ENCODE data around the gene S100A2. TPM values are rescaled to one million over a fixed set of nuclear protein-coding genes. Genes with fewer than 3 reads are reported as not detected.

S100A2 gene
- total and polyA plus RNA-seq, 4 experiments from 2014 or later, result 0.87 to 1.7 (median 1.0) TPM; not detected in 1

GRCh38 chr1:153552335-153552734, 13.3 kb downstream of the S100A2 start:
- Histone ChIP-seq H3K4me3 (ENCODE audit: low read length in 2 of 2) (no peak overlapping the region), H3K36me3 (ENCODE audit: insufficient read depth, low read length) (no peaks in the 10 kb centered on the region), H3K27ac (ENCODE audit: low read depth, low read length) (no peak overlapping the region), H3K9me3 (ENCODE audit: control insufficient read depth in 1 of 2, low read length in 2 of 2) (no peaks in the 10 kb centered on the region), H3K4me1 (ENCODE audit: insufficient read depth, low read length) (peaks cover 7% of the 10 kb centered on the region), H3K27me3 (ENCODE audit: insufficient read depth, low read length) (no peaks in the 10 kb centered on the region)
- Mint-ChIP-seq H3K4me1 (peaks cover 0 to 15% (median 12%) of the 10 kb centered on the region in 4 donors), H3K4me3 (no peak overlapping the region), H3K27me3 (no peaks in the 10 kb centered on the region), H3K36me3 (no peaks in the 10 kb centered on the region), H3K9me3 (no peaks in the 10 kb centered on the region), H3K27ac (no peak overlapping the region)
- POLR2A ChIA-PET (ENCODE audit: partially characterized antibody), result interaction anchor here (0.7 kb wide), 1 partner anchor 17 kb away, joined by 3 read pairs; the partner anchor contains the start of gene S100A6
- no peak for DNase-seq
- CTCF ChIA-PET (ENCODE audit: partially characterized antibody), result interaction anchor here (1.3 to 17.8 kb wide), 2 partner anchors 19 to 42 kb away, joined by 3 to 214 read pairs; partner anchors contain the start of gene S100A6
- intact Hi-C loops (cut with micrococcal nuclease), result no loop called here

- Mint-ChIP-seq H3K27ac (peak overlapping the region in 2 of 7 donors; percentile 43 to 55), H3K36me3 (no peaks in the 10 kb centered on the region), H3K27me3 (no peaks in the 10 kb centered on the region), H3K4me3 (no peak overlapping the region), H3K4me1 (peaks cover 5 to 29% (median 19%) of the 10 kb centered on the region in 4 donors), H3K9me3 (no peaks in the 10 kb centered on the region)
- Histone ChIP-seq H3K27me3 (ENCODE audit: insufficient read depth, low read length) (no peaks in the 10 kb centered on the region), H3K4me3 (ENCODE audit: low read length in 2 of 2) (no peak overlapping the region), H3K36me3 (ENCODE audit: insufficient read depth, low read length) (no peaks in the 10 kb centered on the region), H3K27ac (ENCODE audit: low read depth, low read length) (no peak overlapping the region), H3K9me3 (ENCODE audit: control insufficient read depth in 1 of 2, low read length in 2 of 2) (no peaks in the 10 kb centered on the region), H3K4me1 (ENCODE audit: insufficient read depth, low read length) (peaks cover 18% of the 10 kb centered on the region)
- DNase-seq, result no peak
- ChIA-PET POLR2A (ENCODE audit: partially characterized antibody) (interaction anchor here (0.8 to 2.3 kb wide), 5 partner anchors 11 to 19 kb away, joined by 3 to 11 read pairs (median 4); partner anchors contain the start of genes S100A5 and S100A6), CTCF (ENCODE audit: partially characterized antibody) (interaction anchor here (1.2 to 17.8 kb wide), 4 partner anchors 9 to 67 kb away, joined by 3 to 214 read pairs (median 4); partner anchors contain the start of gene S100A6)
- intact Hi-C loops (cut with micrococcal nuclease), result no loop called here
These were observed 14.7 kb downstream of the S100A2 start for GRCh38 chr1:153550827-153551500.

- H3K9me3 Mint-ChIP-seq, result no peaks in the 10 kb centered on the region
- intact Hi-C loops (cut with micrococcal nuclease), result no loop called here
- peaks cover 0 to 3% of the 10 kb centered on the region in 2 donors for H3K36me3 Mint-ChIP-seq
- no peak for DNase-seq
- no peaks in the 10 kb centered on the region for H3K27me3 Mint-ChIP-seq
- no peaks in the 10 kb centered on the region for H3K9me3 ChIP-seq (ENCODE audit: control insufficient read depth in 1 of 2, low read length in 2 of 2)
- no peak overlapping the region for H3K4me3 Mint-ChIP-seq
- POLR2A ChIA-PET (ENCODE audit: partially characterized antibody), result interaction anchor here (0.8 to 2.3 kb wide), 4 partner anchors 10 to 19 kb away, joined by 4 to 11 read pairs (median 4); partner anchors contain the start of genes S100A5 and S100A6
- H3K36me3 ChIP-seq (ENCODE audit: insufficient read depth, low read length), result no peaks in the 10 kb centered on the region
- no peaks in the 10 kb centered on the region for H3K27me3 ChIP-seq (ENCODE audit: insufficient read depth, low read length)
- H3K4me1 ChIP-seq (ENCODE audit: insufficient read depth, low read length), result peaks cover 24% of the 10 kb centered on the region
- H3K27ac Mint-ChIP-seq, result peak overlapping the region in 5 of 7 donors; percentile 37 to 68 (median 52)
- no peak overlapping the region for H3K27ac ChIP-seq (ENCODE audit: low read depth, low read length)
- no peak overlapping the region for H3K4me3 ChIP-seq (ENCODE audit: low read length in 2 of 2)
- CTCF ChIA-PET (ENCODE audit: partially characterized antibody), result interaction anchor here (1.2 to 17.8 kb wide), 4 partner anchors 9 to 40 kb away, joined by 3 to 214 read pairs (median 4); partner anchors contain the start of gene S100A6
- H3K4me1 Mint-ChIP-seq, result peaks cover 9 to 35% (median 25%) of the 10 kb centered on the region in 4 donors
These were observed 15.3 kb downstream of the S100A2 start for GRCh38 chr1:153550398-153550758.

GRCh38 chr1:153549741-153550397, 15.8 kb downstream of the S100A2 start:
- no peaks in the 10 kb centered on the region for H3K9me3 ChIP-seq (ENCODE audit: control insufficient read depth in 1 of 2, low read length in 2 of 2)
- ChIA-PET CTCF (ENCODE audit: partially characterized antibody) (interaction anchor here (1.4 to 17.8 kb wide), 2 partner anchors 16 to 18 kb away, joined by 4 to 214 read pairs; partner anchors contain the start of gene S100A6), POLR2A (ENCODE audit: partially characterized antibody) (interaction anchor here (1.2 to 2.3 kb wide), 3 partner anchors 10 to 16 kb away, joined by 4 to 11 read pairs (median 5); partner anchors contain the start of genes S100A5 and S100A6)
- Mint-ChIP-seq H3K9me3 (no peaks in the 10 kb centered on the region), H3K36me3 (peaks cover 4 to 8% of the 10 kb centered on the region in 2 donors), H3K27me3 (no peaks in the 10 kb centered on the region), H3K4me3 (no peak overlapping the region), H3K4me1 (peaks cover 11 to 40% (median 29%) of the 10 kb centered on the region in 4 donors), H3K27ac (peak overlapping the region in 5 of 7 donors; percentile 37 to 68 (median 52))
- H3K27me3 ChIP-seq (ENCODE audit: insufficient read depth, low read length), result no peaks in the 10 kb centered on the region
- intact Hi-C loops (cut with micrococcal nuclease), result no loop called here
- H3K27ac ChIP-seq (ENCODE audit: low read depth, low read length), result no peak overlapping the region
- H3K4me1 ChIP-seq (ENCODE audit: insufficient read depth, low read length), result peaks cover 25% of the 10 kb centered on the region
- DNase-seq, result no peak
- H3K36me3 ChIP-seq (ENCODE audit: insufficient read depth, low read length), result no peaks in the 10 kb centered on the region
- no peak overlapping the region for H3K4me3 ChIP-seq (ENCODE audit: low read length in 2 of 2)

GRCh38 chr1:153548722-153549688, 16.6 kb downstream of the S100A2 start, which contains the start of gene S100A3:
S100A3 (minus strand) TSS chr1:153549258; CDS start chr1:153548485, 773 bp downstream.
- intact Hi-C loops (cut with micrococcal nuclease), result no loop called here
- Histone ChIP-seq H3K9me3 (ENCODE audit: control insufficient read depth in 1 of 2, low read length in 2 of 2) (no peaks in the 10 kb centered on the region), H3K27ac (ENCODE audit: low read depth, low read length) (no peak within 1 kb of the TSS), H3K27me3 (ENCODE audit: insufficient read depth, low read length) (no peaks in the 10 kb centered on the region), H3K36me3 (ENCODE audit: insufficient read depth, low read length) (peaks cover 7% of the 10 kb centered on the region), H3K4me1 (ENCODE audit: insufficient read depth, low read length) (peaks cover 34% of the 10 kb centered on the region), H3K4me3 (ENCODE audit: low read length in 2 of 2) (no peak within 1 kb of the TSS)
- peak within 1 kb of the TSS in 5 of 7 donors; percentile 6 to 72 (median 57) for H3K27ac Mint-ChIP-seq
- H3K9me3 Mint-ChIP-seq, result no peaks in the 10 kb centered on the region
- POLR2A ChIA-PET (ENCODE audit: partially characterized antibody), result interaction anchor here (2.3 to 9.7 kb wide), 2 partner anchors 9 to 14 kb away, joined by 11 to 631 read pairs; partner anchors contain the start of genes S100A5 and S100A6
- H3K27me3 Mint-ChIP-seq, result no peaks in the 10 kb centered on the region
- no peak for DNase-seq
- peaks cover 13 to 16% of the 10 kb centered on the region in 2 donors for H3K36me3 Mint-ChIP-seq
- peak within 1 kb of the TSS in 2 of 8 donors; percentile 43 to 59 for H3K4me3 Mint-ChIP-seq
- CTCF ChIA-PET (ENCODE audit: partially characterized antibody), result interaction anchor here (1.4 to 17.8 kb wide), 3 partner anchors 15 to 19 kb away, joined by 4 to 214 read pairs (median 213); partner anchors contain the start of gene S100A6
- peaks cover 15 to 48% (median 37%) of the 10 kb centered on the region in 4 donors for H3K4me1 Mint-ChIP-seq
